Right hindlimb (tissue), 1 donor: ENCODE results near the gene ROBO4.

ENCODE experiments used
- DNase-seq: peaks from one replicate; pipeline ENCODE4 v3.0.0-alpha.2; 2018

The ROBO4 gene

DNA sequence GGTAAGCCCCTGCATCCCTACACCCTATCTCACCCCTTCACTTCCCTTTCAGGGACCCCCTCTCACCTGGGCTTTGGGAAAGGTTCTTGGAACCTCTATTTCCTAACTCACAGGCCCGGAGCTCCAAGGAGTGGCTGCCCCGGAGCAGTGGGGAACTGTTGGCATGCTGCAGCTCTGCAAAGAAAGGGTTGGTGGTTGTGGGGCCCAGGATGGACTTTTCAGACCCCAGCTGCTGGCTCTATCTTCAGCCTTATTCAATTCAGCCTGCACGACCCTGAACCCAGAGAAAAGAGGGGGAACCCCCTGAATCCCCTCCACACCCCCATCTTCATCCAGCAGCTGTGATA is 10.0 kb downstream of the ROBO4 start:
- no peak for DNase-seq

DNA sequence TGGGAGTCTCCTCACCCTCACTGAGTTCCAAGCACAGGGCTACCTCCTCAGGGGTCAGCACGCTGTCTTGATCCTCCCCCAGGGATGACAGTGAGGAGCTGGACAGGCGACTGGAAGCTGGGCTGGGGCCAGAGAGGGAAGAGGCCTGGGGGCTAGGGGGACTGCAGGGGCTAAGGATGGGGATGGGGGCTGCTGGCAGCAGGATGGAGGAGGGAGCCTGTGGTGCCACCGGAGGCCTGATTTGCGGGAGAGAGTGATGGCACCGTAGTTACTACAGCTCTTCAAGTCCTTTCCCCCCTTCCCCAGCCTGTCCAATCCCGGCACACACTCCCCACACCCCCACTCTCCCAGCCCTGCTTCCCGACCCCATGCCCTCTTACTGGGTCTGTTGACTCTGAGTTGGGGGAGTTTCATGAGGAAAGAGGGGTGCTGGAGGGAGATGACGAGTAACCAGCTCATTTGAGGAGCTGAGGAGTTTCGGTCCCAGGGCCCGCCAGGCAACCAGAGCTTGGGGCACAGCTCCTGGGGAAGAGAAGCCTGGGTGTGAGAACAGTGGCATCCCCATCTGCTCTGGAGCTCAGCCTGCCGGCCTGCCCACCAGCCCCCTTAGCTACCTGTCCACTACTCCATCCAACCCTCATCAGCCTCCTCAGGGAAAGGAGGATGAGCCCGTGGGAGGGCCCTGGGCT is 10.5 kb downstream of the ROBO4 start:
- no peak for DNase-seq

DNA sequence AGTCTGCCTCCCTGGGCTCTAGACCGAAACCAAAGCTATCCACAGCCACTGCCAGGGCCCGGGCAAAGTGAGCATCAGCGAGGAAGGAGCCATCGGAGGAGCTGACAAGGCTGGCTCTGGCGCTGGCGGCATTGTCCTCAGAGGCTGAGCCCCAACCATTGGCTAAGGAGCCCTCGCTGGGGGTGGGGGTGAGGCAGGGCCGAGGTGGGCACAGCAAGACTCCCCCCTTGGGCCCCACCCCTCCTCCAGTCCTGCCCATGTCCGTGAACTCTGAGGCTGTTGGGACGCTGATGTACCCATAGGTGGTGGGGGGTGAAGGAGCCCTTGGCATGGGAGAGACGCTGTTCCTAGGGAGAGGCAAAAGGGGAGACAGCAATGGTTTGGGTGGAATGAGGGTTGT is 11.2 kb downstream of the ROBO4 start:
- DNase-seq = no peak

DNA sequence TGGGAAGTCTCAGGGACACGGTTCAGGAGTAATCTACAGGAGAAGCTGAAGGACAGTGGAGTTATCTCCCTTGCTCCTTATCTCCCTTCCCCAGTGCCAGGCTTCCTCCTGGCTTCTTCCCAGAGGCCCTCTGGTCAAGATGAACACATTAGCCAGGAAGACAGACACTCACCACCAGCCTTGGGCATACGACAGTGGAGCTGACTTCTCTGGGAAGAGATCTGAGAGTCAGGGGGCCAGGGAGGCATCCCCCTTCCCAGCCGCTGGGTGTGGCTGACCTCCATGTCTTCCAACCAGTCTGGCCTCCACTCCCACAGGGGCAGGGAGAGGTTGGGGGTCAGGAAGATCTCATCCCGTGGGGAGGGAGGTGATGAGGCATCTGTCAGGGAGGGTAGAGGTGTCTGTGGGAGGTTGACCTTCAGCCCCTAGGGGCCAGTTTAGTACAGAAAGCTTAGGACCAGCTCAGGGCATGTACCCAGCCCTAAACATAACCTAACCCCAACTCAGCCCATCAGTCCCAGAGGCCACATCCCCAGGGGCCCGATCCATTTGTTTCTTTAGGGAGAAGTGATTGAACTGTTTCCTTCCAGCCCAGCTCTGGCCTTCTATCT is 12.7 kb downstream of the ROBO4 start:
- DNase-seq = no peak

DNA sequence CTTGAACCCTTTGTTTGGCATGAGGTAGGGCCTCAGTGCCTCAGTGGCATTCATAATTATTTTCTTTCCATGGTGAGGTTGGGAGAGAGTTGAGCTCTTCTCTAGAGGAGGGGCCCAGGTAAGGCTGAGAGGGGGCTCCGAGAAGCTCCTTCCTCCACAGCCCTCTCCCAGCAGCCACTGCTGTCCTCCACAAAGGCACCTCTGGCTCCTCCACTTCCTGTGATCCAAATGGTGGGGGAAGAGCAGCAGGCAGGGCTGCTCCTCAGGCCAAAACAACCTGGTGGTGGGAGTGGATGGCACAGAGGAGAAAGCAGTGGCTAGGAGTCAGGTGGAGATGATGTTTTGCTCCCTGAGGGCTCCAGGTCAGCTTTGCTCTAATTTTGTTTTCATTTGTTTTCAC is 13.3 kb downstream of the ROBO4 start:
- DNase-seq = no peak

DNA sequence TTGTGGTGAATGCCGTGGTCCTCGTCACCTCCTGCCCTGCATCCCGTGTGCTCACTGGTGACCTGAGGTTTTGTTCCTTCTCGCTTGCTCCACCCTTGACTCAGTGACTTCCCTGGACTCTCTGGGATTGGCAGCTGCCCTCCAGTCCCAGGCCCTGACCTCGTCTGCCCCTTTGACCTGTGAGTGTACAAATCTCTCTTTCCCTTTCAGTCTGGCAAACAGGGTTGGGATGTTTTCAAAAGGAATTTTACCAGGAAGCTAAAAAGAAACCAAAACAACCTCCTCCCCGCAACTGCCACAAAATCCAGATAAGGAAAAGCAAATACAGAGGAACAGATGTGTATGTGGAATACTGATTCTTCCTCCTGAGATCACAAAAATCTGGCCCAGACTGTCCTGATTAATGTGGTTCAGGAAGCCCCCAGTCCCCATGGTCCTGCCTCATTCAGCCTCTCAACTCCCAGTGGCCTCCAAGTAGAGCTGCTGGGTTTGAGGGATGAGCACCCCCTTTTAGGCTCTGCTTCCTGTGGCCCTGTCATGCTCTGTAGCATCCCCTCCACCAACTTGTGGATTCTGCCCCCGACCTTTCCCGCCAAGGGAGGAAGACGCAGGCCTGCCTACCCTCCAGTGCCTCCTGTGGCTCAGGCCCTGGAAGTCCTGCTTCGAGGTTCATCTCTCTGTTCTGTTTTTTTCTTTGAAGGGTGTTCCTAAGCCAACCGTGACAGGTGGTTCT is 15.2 kb downstream of the ROBO4 start:
- no peak for DNase-seq

DNA sequence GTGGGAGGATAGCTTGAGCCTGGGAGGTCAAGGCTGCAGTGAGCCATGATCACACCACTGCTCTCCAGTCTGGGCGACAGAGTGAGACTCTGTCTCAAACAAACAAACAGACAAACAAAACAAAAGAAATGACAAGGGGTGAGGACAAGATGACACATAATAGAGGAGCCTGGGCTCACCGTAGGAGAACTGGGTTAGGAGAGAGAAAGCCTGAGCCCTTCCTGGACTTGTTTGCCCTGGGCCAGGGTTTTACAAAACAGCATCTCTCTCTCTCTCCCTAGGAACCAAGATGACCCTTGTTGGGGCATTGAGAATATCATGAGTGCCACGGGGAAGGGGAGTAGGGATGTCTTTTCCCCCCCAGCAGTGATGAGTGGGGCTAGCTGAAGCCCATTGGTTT is 16.7 kb downstream of the ROBO4 start:
- no peak for DNase-seq

DNA sequence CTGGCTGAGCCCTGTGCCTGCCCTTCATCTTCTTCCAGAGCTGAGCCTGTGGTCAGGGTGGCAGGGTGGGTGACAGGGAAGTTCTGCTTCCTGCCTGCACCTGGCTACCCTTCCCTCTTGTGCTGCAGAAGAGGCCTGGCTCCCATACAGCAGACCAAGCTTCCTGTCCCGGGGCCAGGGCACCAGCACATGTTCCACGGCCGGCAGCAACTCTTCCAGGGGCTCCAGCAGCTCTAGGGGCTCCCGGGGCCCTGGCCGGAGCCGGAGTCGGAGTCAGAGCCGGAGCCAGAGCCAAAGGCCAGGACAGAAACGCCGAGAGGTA is 17.4 kb downstream of the ROBO4 start:
- no peak for DNase-seq

DNA sequence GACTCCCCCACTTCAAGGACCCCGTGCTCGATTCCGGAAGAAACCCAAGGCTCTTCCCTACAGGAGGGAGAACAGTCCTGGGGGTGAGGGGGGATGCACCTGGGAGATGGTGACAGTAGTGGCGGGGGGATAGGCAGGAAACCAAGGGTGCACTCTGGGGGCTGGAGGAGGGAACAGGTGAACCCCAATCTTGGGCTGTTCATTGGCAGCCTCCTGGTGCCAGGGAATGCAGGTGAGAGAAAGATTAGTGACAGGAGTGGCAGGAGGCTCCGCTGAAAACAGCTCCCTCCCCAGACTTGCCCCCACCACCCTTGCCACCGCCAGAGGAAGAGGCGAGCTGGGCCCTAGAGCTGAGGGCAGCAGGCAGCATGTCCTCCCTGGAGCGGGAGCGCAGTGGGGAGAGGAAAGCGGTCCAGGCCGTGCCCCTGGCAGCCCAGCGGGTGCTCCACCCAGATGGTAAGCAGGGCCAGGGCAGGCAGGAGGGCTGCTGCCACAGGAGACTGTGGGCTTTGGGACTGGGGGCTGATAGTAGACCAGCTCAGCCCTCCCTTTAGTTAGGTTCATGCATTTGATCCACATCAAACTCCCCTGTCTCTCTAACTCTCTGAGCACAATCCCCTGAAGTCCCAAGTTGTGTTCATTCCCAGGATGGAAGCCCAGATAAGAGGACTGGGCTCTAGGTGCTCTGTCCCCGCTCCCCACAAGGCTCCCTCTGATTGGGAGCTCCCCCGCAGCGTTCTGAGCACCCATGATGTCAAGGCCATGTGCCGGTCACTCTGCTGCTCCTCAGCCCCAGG is 18.0 kb downstream of the ROBO4 start:
- DNase-seq = no peak

DNA sequence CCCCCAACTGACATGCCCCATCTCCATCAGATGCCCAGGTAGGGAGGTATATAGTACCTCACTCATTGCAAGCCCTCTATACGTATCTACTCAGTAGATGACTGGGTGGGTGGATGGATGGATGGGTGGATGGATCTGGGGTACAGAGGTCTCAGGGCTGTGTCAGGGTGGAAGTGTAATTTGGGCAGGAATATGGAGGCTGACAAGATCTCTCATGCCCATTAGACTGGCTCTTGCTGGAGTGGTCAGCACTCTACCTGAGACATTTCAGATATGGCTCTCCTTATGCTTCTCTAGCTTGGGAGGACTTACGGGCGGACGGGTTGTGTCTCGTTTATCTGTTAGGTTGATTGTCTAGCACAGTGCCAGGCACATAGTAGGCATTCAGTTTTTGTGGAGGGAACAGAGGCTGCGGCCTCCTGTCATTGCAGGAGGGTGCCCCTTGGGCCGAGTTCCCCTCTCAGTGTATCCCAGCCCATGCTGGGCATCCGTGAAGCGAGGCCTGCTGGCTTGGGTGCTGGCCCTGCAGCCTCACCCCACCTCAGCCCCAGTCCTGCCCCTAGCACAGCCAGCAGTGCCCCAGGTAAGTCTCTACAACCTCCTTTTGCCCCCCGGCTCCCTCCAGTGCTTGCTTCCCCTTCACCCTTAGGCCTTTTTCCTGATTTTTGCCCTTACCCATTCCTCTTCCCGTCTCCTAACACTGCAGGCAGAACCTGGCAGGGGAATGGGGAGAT is 18.7 kb downstream of the ROBO4 start:
- no peak for DNase-seq

DNA sequence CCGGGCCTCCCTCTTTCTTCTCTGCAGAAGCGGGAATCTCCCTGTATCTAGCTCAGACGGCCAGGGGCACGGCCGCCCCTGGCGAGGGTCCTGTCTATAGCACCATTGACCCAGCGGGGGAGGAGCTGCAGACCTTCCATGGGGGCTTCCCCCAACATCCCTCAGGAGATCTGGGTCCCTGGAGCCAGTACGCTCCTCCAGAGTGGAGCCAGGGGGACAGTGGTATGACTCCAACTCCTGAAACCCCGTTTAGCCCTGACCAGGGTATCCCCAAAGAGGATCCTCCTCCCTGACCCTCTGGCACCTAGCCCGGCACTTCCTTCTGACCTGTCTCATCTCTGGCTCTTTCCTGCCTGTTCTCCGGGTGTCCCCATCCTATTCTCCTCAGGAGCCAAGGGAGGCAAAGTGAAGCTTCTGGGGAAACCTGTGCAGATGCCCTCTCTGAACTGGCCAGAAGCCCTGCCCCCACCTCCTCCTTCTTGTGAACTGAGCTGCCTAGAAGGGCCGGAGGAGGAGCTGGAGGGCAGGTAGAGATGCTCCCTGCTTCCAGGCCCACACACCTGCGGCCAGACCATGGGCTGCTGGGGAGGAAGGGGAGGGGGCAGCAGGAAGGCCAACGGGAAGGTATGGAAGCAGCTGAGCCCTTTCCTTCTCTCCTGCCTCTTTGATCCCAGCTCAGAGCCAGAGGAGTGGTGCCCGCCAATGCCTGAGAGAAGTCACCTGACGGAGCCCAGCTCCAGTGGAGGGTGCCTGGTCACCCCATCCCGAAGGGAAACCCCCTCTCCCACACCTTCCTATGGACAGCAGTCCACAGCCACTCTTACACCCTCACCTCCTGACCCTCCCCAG is 19.5 kb downstream of the ROBO4 start:
- DNase-seq = no peak

DNA sequence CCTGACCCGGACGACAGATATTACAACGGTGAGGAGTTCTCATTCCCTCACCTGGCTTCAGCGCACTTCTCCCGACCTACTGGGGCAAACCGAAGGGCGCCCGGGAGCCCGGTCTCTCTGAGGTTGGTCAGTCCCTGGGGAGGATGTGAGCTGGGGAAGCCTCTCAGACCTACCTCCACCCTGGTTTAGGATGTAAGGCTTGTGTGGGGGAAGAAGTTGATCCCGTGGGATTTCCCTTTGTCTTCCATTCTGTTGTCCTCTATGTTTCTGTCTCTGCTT is 20.1 kb downstream of the ROBO4 start:
- no peak for DNase-seq

DNA sequence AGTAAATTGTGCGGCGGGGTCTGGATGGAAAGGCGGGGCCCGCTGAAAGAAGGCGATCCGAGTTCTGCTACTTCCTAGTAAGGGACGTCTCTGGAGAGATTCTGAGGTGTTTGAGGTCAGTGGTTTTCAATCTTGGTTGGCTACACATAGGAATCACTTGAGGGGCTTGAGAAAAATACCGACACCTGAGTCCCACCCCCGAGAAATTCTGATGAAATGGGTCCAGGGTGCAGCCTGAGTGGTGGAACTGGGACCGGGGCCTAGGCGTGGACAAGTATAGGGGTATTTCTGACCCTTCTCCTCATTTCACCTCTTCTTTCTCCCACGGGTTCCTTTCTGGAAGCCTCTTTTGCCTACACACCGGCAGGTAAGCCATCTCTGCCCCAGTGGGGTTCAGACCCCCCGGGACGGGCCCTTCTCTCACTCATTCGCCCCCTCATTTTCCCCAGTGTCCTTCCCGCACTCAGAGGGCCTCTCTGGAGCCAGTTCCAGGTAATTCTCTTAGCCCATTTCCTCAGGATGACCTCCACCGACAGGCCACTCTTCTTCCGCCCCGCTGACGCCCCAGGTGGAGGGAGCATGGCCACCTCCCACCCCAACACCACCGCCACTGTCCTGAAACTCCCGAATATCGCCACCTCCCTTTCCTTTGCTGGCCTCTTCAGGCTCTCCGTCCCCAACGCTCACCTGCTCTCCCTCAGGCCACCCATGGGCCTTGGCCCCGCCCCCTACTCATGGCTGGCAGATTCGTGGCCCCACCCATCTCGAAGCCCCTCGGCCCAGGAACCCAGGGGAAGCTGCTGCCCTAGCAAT is 20.6 kb downstream of the ROBO4 start:
- no peak for DNase-seq

DNA sequence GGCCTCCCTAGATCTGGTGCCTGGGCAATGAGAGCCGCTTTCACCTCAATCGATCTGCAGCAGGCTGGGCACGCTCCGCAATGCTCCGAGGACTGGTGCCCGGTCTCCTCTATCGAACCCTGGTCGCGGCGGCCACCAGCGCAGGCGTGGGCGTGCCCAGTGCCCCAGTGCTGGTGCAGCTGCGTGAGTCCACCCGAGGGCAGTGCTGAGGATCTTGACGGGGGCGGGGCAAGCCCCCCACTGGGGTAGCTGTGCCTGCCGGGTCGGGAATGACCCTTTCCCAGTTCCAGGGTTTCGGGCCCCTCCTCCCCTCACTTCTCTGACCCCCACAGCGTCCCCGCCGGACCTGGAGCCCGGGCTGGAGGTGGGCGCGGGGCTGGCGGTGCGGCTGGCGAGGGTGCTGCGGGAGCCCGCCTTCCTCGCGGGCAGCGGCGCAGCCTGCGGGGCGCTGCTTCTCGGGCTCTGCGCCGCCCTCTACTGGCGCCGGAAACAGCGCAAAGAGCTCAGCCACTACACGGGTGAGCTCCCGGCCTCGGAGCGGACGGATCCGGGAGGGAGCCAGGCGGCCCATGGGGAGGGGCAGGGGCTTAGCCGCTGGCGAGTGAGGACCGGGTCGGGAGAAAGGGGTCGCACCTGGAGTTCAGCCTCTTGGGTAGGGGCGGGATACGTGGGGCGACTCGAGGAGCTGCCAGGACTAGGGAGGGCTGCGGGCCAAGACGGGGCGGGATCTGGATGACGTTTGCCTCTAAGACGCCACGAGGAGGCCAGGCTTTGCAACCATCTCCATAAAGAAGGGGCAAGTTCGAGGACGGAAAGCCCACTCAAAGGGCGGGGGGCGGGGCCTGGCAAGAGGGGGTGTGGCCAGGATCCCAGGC is 21.5 kb downstream of the ROBO4 start:
- peak; percentile 96 for DNase-seq

DNA sequence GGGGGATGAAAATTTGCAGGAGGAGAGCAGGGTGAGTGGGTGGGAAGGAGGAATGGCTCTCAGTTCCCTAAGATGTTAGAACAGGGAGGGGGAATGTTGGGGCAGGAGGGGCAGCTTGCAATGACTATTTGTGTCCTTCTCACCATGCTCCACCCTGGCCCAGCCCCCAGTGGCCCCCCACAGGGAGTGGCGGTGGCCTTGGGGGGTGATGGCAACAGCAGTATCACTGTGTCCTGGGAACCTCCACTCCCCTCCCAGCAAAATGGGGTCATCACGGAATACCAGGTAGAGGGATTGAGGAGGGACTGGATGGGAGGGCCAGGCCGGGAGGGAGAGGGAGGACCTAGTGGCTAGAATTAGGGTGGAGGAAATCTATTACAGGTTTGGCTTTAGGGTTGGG is 22.3 kb downstream of the ROBO4 start:
- DNase-seq = no peak

DNA sequence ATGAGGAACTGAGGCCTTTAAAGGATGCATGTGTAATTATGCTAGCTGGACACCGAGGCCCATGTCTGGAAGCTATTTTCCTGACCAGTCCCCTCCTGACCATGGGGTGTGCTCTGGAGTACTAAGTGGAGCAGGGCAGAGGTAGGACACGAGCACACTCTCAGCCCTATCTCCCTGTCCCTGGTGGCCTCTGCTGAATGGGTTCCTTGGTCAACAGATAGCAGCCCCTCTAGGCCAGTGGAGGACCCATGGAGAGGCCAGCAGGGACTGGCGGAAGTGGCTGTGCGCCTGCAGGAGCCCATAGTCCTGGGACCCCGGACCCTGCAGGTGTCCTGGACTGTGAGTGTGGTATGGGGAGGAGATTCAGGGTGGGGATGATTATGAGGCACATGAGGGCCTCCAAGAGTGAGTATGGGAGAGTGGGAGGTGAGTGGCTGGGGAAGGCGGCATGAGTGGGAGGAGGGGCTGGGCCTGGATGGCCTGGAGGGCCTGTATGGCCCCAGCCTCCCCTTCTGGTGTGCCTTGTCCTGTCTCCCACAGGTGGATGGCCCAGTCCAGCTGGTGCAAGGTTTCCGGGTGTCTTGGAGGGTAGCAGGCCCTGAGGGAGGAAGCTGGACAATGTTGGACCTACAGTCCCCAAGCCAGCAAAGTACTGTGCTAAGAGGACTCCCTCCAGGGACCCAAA is 23.0 kb downstream of the ROBO4 start:
- DNase-seq = no peak

DNA sequence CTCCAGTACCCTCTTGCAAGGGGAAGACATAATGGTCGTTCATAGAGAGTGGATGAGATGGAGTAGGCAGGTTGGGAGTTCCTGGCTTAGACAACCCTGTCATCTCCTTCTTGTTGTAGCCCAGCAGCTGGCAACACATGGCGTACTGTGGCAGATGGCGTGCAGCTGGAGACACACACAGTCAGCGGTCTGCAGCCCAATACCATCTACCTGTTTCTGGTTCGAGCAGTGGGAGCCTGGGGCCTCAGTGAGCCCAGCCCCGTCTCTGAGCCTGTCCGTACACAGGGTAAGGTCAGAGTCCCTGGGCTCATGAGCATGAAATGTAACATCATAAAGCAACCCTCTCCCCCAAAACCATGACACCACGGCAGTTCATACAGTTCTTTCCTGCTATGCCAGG is 23.7 kb downstream of the ROBO4 start:
- DNase-seq = no peak

DNA sequence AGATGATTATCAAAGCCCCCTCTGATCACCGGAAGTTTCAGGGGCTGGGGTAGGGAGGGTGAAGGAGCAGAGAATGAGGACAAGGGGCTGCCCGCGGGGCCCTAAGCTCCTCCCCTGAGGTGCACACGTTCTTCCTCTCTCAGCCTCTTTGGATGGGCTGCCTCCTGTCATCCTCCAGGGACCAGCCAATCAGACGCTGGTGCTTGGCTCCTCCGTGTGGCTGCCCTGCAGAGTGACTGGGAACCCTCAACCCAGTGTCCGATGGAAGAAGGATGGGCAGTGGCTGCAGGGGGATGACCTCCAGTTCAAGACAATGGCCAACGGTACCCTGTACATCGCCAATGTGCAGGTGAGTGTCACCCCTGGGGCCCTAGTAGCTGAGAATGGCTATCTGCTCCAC is 24.9 kb downstream of the ROBO4 start:
- DNase-seq = no peak

DNA sequence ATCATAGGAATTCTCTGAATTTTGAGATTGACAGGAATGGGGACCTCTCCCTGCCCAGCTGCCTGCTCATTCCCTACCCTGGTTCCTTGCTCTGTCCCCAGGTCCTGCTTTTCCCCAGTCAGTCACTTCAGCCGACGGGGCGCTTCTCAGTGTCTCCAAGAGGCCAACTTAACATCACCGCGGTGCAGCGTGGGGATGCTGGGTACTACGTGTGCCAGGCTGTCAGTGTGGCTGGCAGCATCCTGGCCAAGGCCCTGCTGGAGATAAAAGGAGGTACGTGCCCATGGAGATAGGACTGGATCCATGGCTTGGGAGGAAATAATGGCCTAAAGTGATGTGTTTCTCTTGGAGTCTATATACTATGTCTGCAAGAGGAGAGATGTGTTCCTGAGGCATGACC is 25.4 kb downstream of the ROBO4 start:
- DNase-seq = no peak

DNA sequence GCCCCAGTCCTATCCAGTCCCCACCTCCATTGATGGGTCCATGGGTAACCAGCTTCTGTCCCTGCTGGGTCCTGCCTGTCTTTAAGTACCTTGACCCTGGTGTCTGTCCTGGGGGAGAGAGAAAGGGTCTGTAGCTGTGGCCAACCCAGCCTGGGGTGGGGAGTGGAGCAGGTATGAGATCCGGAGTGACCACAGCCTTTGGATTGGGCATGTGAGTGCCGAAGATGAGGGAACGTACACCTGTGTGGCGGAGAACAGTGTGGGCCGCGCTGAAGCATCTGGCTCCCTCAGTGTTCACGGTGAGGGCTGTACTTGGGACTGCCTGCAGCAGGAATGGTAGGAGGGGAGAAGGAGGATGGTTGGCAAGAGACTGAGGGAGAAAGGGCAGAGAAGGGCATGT is 27.2 kb downstream of the ROBO4 start:
- DNase-seq = no peak
